ENCODE data around the gene POLR1G.
A peak's percentile ranks its signal among the peaks of the same experiment; 100 is the strongest.

- TF ChIP-seq, protein P1, sequence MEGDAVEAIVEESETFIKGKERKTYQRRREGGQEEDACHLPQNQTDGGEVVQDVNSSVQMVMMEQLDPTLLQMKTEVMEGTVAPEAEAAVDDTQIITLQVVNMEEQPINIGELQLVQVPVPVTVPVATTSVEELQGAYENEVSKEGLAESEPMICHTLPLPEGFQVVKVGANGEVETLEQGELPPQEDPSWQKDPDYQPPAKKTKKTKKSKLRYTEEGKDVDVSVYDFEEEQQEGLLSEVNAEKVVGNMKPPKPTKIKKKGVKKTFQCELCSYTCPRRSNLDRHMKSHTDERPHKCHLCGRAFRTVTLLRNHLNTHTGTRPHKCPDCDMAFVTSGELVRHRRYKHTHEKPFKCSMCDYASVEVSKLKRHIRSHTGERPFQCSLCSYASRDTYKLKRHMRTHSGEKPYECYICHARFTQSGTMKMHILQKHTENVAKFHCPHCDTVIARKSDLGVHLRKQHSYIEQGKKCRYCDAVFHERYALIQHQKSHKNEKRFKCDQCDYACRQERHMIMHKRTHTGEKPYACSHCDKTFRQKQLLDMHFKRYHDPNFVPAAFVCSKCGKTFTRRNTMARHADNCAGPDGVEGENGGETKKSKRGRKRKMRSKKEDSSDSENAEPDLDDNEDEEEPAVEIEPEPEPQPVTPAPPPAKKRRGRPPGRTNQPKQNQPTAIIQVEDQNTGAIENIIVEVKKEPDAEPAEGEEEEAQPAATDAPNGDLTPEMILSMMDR (IDR thresholded peaks at IDR 0.05), result peak; percentile 80 to 100 (median 98)
- peak in 1 of 2 donors; percentile 22 for TF ChIP-seq POLR2A (IDR thresholded peaks at IDR 0.05)
Measured at GRCh38 chr19:45439569-45440258, 33.3 kb downstream of the POLR1G start.

All from thyroid gland (tissue), 4 donors.